ENCODE results near the gene HECW1.

Gene HECW1

GRCh38 chr7:43438897-43439479 lies 326.5 kb downstream of the HECW1 start:
- H3K27ac ChIP-seq (ENCODE audit: insufficient read depth, low read depth, low read length, poor library complexity, severe bottlenecking), result no peak overlapping the region
- 84 to 86% methylated on average over 7 to 8 of the region's 8 CpGs for WGBS, 2 experiments

GRCh38 chr7:43439631-43440401 lies 327.4 kb downstream of the HECW1 start:
- 59 to 61% methylated on average over 15 of the region's 15 CpGs for WGBS, 2 experiments
- Histone ChIP-seq H3K27ac (ENCODE audit: insufficient read depth, low read depth, low read length, poor library complexity, severe bottlenecking) (no peak overlapping the region), H3K4me1 (ENCODE audit: control insufficient read depth, insufficient read depth, low read length) (peaks cover 10% of the 10 kb centered on the region)

More at GRCh38 chr7:43438897-43439479, 326.5 kb downstream of the HECW1 start:
- Histone ChIP-seq H3K4me3 (ENCODE audit: insufficient read depth, low read depth, low read length) (no peak overlapping the region), H3K4me1 (ENCODE audit: control insufficient read depth, insufficient read depth, low read length) (peaks cover 10% of the 10 kb centered on the region), H3K36me3 (ENCODE audit: control insufficient read depth, insufficient read depth, low read length) (no peaks in the 10 kb centered on the region), H3K27me3 (ENCODE audit: control insufficient read depth, insufficient read depth, low read length, poor library complexity, severe bottlenecking) (no peaks in the 10 kb centered on the region), H3K9me3 (ENCODE audit: control insufficient read depth, low read length) (no peaks in the 10 kb centered on the region)

GRCh38 chr7:43441231-43442130 lies 329.0 kb downstream of the HECW1 start:
- Histone ChIP-seq H3K27ac (ENCODE audit: insufficient read depth, low read depth, low read length, poor library complexity, severe bottlenecking) (no peak overlapping the region), H3K27me3 (ENCODE audit: control insufficient read depth, insufficient read depth, low read length, poor library complexity, severe bottlenecking) (no peaks in the 10 kb centered on the region), H3K36me3 (ENCODE audit: control insufficient read depth, insufficient read depth, low read length) (no peaks in the 10 kb centered on the region), H3K4me1 (ENCODE audit: control insufficient read depth, insufficient read depth, low read length) (peaks cover 10% of the 10 kb centered on the region), H3K4me3 (ENCODE audit: insufficient read depth, low read depth, low read length) (no peak overlapping the region), H3K9me3 (ENCODE audit: control insufficient read depth, low read length) (no peaks in the 10 kb centered on the region)
- 94% methylated on average over 11 of the region's 11 CpGs for WGBS, 2 experiments

More at GRCh38 chr7:43439631-43440401, 327.4 kb downstream of the HECW1 start:
- Histone ChIP-seq H3K36me3 (ENCODE audit: control insufficient read depth, insufficient read depth, low read length) (no peaks in the 10 kb centered on the region), H3K27me3 (ENCODE audit: control insufficient read depth, insufficient read depth, low read length, poor library complexity, severe bottlenecking) (no peaks in the 10 kb centered on the region), H3K4me3 (ENCODE audit: insufficient read depth, low read depth, low read length) (no peak overlapping the region), H3K9me3 (ENCODE audit: control insufficient read depth, low read length) (no peaks in the 10 kb centered on the region)

GRCh38 chr7:43443381-43443780 lies 330.9 kb downstream of the HECW1 start:
- Histone ChIP-seq H3K9me3 (ENCODE audit: control insufficient read depth, low read length) (no peaks in the 10 kb centered on the region), H3K4me3 (ENCODE audit: insufficient read depth, low read depth, low read length) (no peak overlapping the region), H3K4me1 (ENCODE audit: control insufficient read depth, insufficient read depth, low read length) (peaks cover 10% of the 10 kb centered on the region), H3K27ac (ENCODE audit: insufficient read depth, low read depth, low read length, poor library complexity, severe bottlenecking) (no peak overlapping the region), H3K27me3 (ENCODE audit: control insufficient read depth, insufficient read depth, low read length, poor library complexity, severe bottlenecking) (no peaks in the 10 kb centered on the region), H3K36me3 (ENCODE audit: control insufficient read depth, insufficient read depth, low read length) (no peaks in the 10 kb centered on the region)
- WGBS, 2 experiments, result 84 to 85% methylated on average over 1 of the region's 1 CpG

GRCh38 chr7:43444711-43445578 lies 332.5 kb downstream of the HECW1 start:
- no peak overlapping the region for H3K27ac ChIP-seq (ENCODE audit: insufficient read depth, low read depth, low read length, poor library complexity, severe bottlenecking)
- no peak overlapping the region for H3K4me3 ChIP-seq (ENCODE audit: insufficient read depth, low read depth, low read length)
- H3K27me3 ChIP-seq (ENCODE audit: control insufficient read depth, insufficient read depth, low read length, poor library complexity, severe bottlenecking), result no peaks in the 10 kb centered on the region
- whole genome bisulfite sequencing, 2 experiments, result 95 to 97% methylated on average over 72 of the region's 72 CpGs
- H3K36me3 ChIP-seq (ENCODE audit: control insufficient read depth, insufficient read depth, low read length), result no peaks in the 10 kb centered on the region
- peaks cover 7% of the 10 kb centered on the region for H3K4me1 ChIP-seq (ENCODE audit: control insufficient read depth, insufficient read depth, low read length)
- H3K9me3 ChIP-seq (ENCODE audit: control insufficient read depth, low read length), result no peaks in the 10 kb centered on the region

GRCh38 chr7:43449577-43449976 lies 337.1 kb downstream of the HECW1 start:
- WGBS, 2 experiments, result 46 to 49% methylated on average over 3 of the region's 3 CpGs
- Histone ChIP-seq H3K9me3 (ENCODE audit: control insufficient read depth, low read length) (no peaks in the 10 kb centered on the region), H3K36me3 (ENCODE audit: control insufficient read depth, insufficient read depth, low read length) (no peaks in the 10 kb centered on the region), H3K27me3 (ENCODE audit: control insufficient read depth, insufficient read depth, low read length, poor library complexity, severe bottlenecking) (no peaks in the 10 kb centered on the region), H3K4me3 (ENCODE audit: insufficient read depth, low read depth, low read length) (no peak overlapping the region), H3K27ac (ENCODE audit: insufficient read depth, low read depth, low read length, poor library complexity, severe bottlenecking) (no peak overlapping the region), H3K4me1 (ENCODE audit: control insufficient read depth, insufficient read depth, low read length) (peaks cover 7% of the 10 kb centered on the region)

- H3K4me3 ChIP-seq (ENCODE audit: insufficient read depth, low read depth, low read length), result no peak overlapping the region
- H3K36me3 ChIP-seq (ENCODE audit: control insufficient read depth, insufficient read depth, low read length), result no peaks in the 10 kb centered on the region
- no peaks in the 10 kb centered on the region for H3K9me3 ChIP-seq (ENCODE audit: control insufficient read depth, low read length)
- peaks cover 7% of the 10 kb centered on the region for H3K4me1 ChIP-seq (ENCODE audit: control insufficient read depth, insufficient read depth, low read length)
- WGBS, 2 experiments, result 96 to 100% methylated on average over 3 of the region's 3 CpGs
- H3K27ac ChIP-seq (ENCODE audit: insufficient read depth, low read depth, low read length, poor library complexity, severe bottlenecking), result no peak overlapping the region
- H3K27me3 ChIP-seq (ENCODE audit: control insufficient read depth, insufficient read depth, low read length, poor library complexity, severe bottlenecking), result no peaks in the 10 kb centered on the region
Observed at GRCh38 chr7:43450894-43451293, 338.4 kb downstream of the HECW1 start.

- no peak overlapping the region for H3K4me3 ChIP-seq (ENCODE audit: insufficient read depth, low read depth, low read length)
- no peaks in the 10 kb centered on the region for H3K27me3 ChIP-seq (ENCODE audit: control insufficient read depth, insufficient read depth, low read length, poor library complexity, severe bottlenecking)
- no peaks in the 10 kb centered on the region for H3K36me3 ChIP-seq (ENCODE audit: control insufficient read depth, insufficient read depth, low read length)
- peaks cover under 1% of the 10 kb centered on the region for H3K4me1 ChIP-seq (ENCODE audit: control insufficient read depth, insufficient read depth, low read length)
- 43 to 52% methylated on average over 4 to 8 of the region's 8 CpGs for WGBS, 2 experiments
- no peaks in the 10 kb centered on the region for H3K9me3 ChIP-seq (ENCODE audit: control insufficient read depth, low read length)
- H3K27ac ChIP-seq (ENCODE audit: insufficient read depth, low read depth, low read length, poor library complexity, severe bottlenecking), result no peak overlapping the region
Observed at GRCh38 chr7:43454936-43455518, 342.6 kb downstream of the HECW1 start.

- H3K36me3 ChIP-seq (ENCODE audit: control insufficient read depth, insufficient read depth, low read length), result no peaks in the 10 kb centered on the region
- WGBS, 2 experiments, result 91 to 92% methylated on average over 14 of the region's 14 CpGs
- no peak overlapping the region for H3K27ac ChIP-seq (ENCODE audit: insufficient read depth, low read depth, low read length, poor library complexity, severe bottlenecking)
- H3K4me1 ChIP-seq (ENCODE audit: control insufficient read depth, insufficient read depth, low read length), result no peaks in the 10 kb centered on the region
- no peaks in the 10 kb centered on the region for H3K27me3 ChIP-seq (ENCODE audit: control insufficient read depth, insufficient read depth, low read length, poor library complexity, severe bottlenecking)
- no peaks in the 10 kb centered on the region for H3K9me3 ChIP-seq (ENCODE audit: control insufficient read depth, low read length)
- H3K4me3 ChIP-seq (ENCODE audit: insufficient read depth, low read depth, low read length), result no peak overlapping the region
Observed at GRCh38 chr7:43456200-43456599, 343.8 kb downstream of the HECW1 start.

All from ectodermal cell (in vitro differentiated cells).